ENCODE data around the gene ZNF680.

- TF ChIP-seq EZH2 (IDR thresholded peaks at IDR 0.05; ENCODE audit: insufficient read depth, poor library complexity, severe bottlenecking) (no peak), EZH2phosphoT487 (IDR thresholded peaks at IDR 0.05; ENCODE audit: insufficient read depth, low read depth) (no peak)
These were observed 39.6 kb upstream of the ZNF680 start for GRCh38 chr7:64602518-64602917.

Data from GM23248 (cell line).